ENCODE measurements around the gene MRPS5.

MRPS5 gene

GRCh38 chr2:95138702-95139101 is 17.1 kb upstream of the MRPS5 start:
- Histone ChIP-seq H3K4me3 (replicated peaks; ENCODE audit: insufficient read depth, low read length) (no peak overlapping the region), H3K27ac (replicated peaks) (no peak overlapping the region), H3K27me3 (ENCODE audit: insufficient read depth, poor library complexity, severe bottlenecking) (no peaks in the 10 kb centered on the region)
- no peak for DNase-seq (ENCODE audit: low read depth in 1 of 2, low spot score in 1 of 2)
- TF ChIP-seq CTCF (IDR thresholded peaks at IDR 0.05; ENCODE audit: insufficient read depth, low read length) (no peak), REST (IDR thresholded peaks at IDR 0.05; ENCODE audit: insufficient replicate concordance, low read depth) (no peak), SPI1 (IDR thresholded peaks at IDR 0.05; ENCODE audit: borderline replicate concordance, low read depth) (no peak), POLR2AphosphoS5 (IDR thresholded peaks at IDR 0.05; ENCODE audit: low read depth) (no peak), GABPA (IDR thresholded peaks at IDR 0.05; ENCODE audit: low read depth) (no peak)

- H3K27me3 ChIP-seq (ENCODE audit: insufficient read depth, poor library complexity, severe bottlenecking), result no peaks in the 10 kb centered on the region
- H3K27ac ChIP-seq (replicated peaks), result peak overlapping the region; percentile 97
- H3K4me3 ChIP-seq (replicated peaks; ENCODE audit: insufficient read depth, low read length), result peak overlapping the region; percentile 83
- no peak for DNase-seq (ENCODE audit: low read depth in 1 of 2, low spot score in 1 of 2)
- no peak for TF ChIP-seq SPI1 (IDR thresholded peaks at IDR 0.05; ENCODE audit: borderline replicate concordance, low read depth)
- TF ChIP-seq CTCF (IDR thresholded peaks at IDR 0.05; ENCODE audit: insufficient read depth, low read length), result no peak
- TF ChIP-seq REST (IDR thresholded peaks at IDR 0.05; ENCODE audit: insufficient replicate concordance, low read depth), result no peak
- TF ChIP-seq GABPA (IDR thresholded peaks at IDR 0.05; ENCODE audit: low read depth), result no peak
- TF ChIP-seq POLR2AphosphoS5 (IDR thresholded peaks at IDR 0.05; ENCODE audit: low read depth), result no peak
These were observed 566 bp upstream of the MRPS5 start for GRCh38 chr2:95122197-95122551.

- no peak for DNase-seq (ENCODE audit: low read depth in 1 of 2, low spot score in 1 of 2)
- no peaks in the 10 kb centered on the region for H3K27me3 ChIP-seq (ENCODE audit: insufficient read depth, poor library complexity, severe bottlenecking)
- TF ChIP-seq CTCF (IDR thresholded peaks at IDR 0.05; ENCODE audit: insufficient read depth, low read length) (no peak), POLR2AphosphoS5 (IDR thresholded peaks at IDR 0.05; ENCODE audit: low read depth) (no peak), REST (IDR thresholded peaks at IDR 0.05; ENCODE audit: insufficient replicate concordance, low read depth) (no peak), GABPA (IDR thresholded peaks at IDR 0.05; ENCODE audit: low read depth) (no peak), SPI1 (IDR thresholded peaks at IDR 0.05; ENCODE audit: borderline replicate concordance, low read depth) (no peak)
These were observed 558 bp downstream of the MRPS5 start for GRCh38 chr2:95121093-95121406.

More at GRCh38 chr2:95121093-95121406, 558 bp downstream of the MRPS5 start:
- peak overlapping the region; percentile 97 for H3K27ac ChIP-seq (replicated peaks)
- peak overlapping the region; percentile 83 for H3K4me3 ChIP-seq (replicated peaks; ENCODE audit: insufficient read depth, low read length)

All from HL-60 (cell line).